ENCODE results near the gene TAF4. TPM values are rescaled to one million over a fixed set of nuclear protein-coding genes. Genes with fewer than 3 reads are reported as not detected.
"Not testable (repeated sequence)": the region's sequence is repeated elsewhere in the genome, so short reads cannot be mapped to it uniquely, and the experiment has no call there.

TAF4 gene
- polyA plus RNA-seq, 3 donors, result 18.0 to 20.1 (median 18.3) TPM

- no peak for DNase-seq (ENCODE audit: extremely low read depth in 1 of 11, low read depth in 9 of 11, low spot score in 4 of 11)
Observed at GRCh38 chr20:61975407-61976129, 90.1 kb downstream of the TAF4 start.

GRCh38 chr20:61974357-61974665 is 91.4 kb downstream of the TAF4 start:
- no peak for DNase-seq (ENCODE audit: extremely low read depth in 1 of 11, low read depth in 9 of 11, low spot score in 4 of 11)

GRCh38 chr20:61973515-61974356 is 91.9 kb downstream of the TAF4 start:
- DNase-seq (ENCODE audit: extremely low read depth in 1 of 11, low read depth in 9 of 11, low spot score in 4 of 11), result no peak

GRCh38 chr20:61972636-61973508 is 92.8 kb downstream of the TAF4 start:
- DNase-seq (ENCODE audit: extremely low read depth in 1 of 11, low read depth in 9 of 11, low spot score in 4 of 11), result no peak

GRCh38 chr20:61971595-61971994 is 94.1 kb downstream of the TAF4 start:
- DNase-seq (ENCODE audit: extremely low read depth in 1 of 11, low read depth in 9 of 11, low spot score in 4 of 11), result not testable (repeated sequence)

- DNase-seq (ENCODE audit: extremely low read depth in 1 of 11, low read depth in 9 of 11, low spot score in 4 of 11), result no peak
Observed at GRCh38 chr20:61970357-61970756, 95.3 kb downstream of the TAF4 start.

GRCh38 chr20:61969806-61970205 is 95.9 kb downstream of the TAF4 start:
- no peak for DNase-seq (ENCODE audit: extremely low read depth in 1 of 11, low read depth in 9 of 11, low spot score in 4 of 11)

GRCh38 chr20:61968932-61969331 is 96.7 kb downstream of the TAF4 start:
- no peak for DNase-seq (ENCODE audit: extremely low read depth in 1 of 11, low read depth in 9 of 11, low spot score in 4 of 11)

- no peak for DNase-seq (ENCODE audit: extremely low read depth in 1 of 11, low read depth in 9 of 11, low spot score in 4 of 11)
Observed at GRCh38 chr20:61968036-61968810, 97.5 kb downstream of the TAF4 start.

GRCh38 chr20:61967300-61967699 is 98.4 kb downstream of the TAF4 start:
- no peak for DNase-seq (ENCODE audit: extremely low read depth in 1 of 11, low read depth in 9 of 11, low spot score in 4 of 11)

GRCh38 chr20:61966492-61967244 is 99.0 kb downstream of the TAF4 start:
- DNase-seq (ENCODE audit: extremely low read depth in 1 of 11, low read depth in 9 of 11, low spot score in 4 of 11), result no peak

GRCh38 chr20:61965606-61966491 is 99.8 kb downstream of the TAF4 start:
- no peak for DNase-seq (ENCODE audit: extremely low read depth in 1 of 11, low read depth in 9 of 11, low spot score in 4 of 11)

- DNase-seq (ENCODE audit: extremely low read depth in 1 of 11, low read depth in 9 of 11, low spot score in 4 of 11), result no peak
Observed at GRCh38 chr20:61964675-61965605, 100.7 kb downstream of the TAF4 start.

GRCh38 chr20:61963885-61964674 is 101.6 kb downstream of the TAF4 start:
- DNase-seq (ENCODE audit: extremely low read depth in 1 of 11, low read depth in 9 of 11, low spot score in 4 of 11), result no peak

GRCh38 chr20:61963149-61963548 is 102.5 kb downstream of the TAF4 start:
- DNase-seq (ENCODE audit: extremely low read depth in 1 of 11, low read depth in 9 of 11, low spot score in 4 of 11), result no peak
